GM12865 (cell line): Measurements from ENCODE around the gene PLEKHM2.

Experiments
- DNase-seq: peaks from one replicate; pipeline ENCODE4 v3.0.0; 2010; ENCODE audit warnings: low read depth
- H3K4me3 ChIP-seq: 2 replicates; pipeline ENCODE4 v1.5.1; 2011; ENCODE audit warnings: mild to moderate bottlenecking, low read depth, low read length, control low read depth
- CTCF ChIP-seq: IDR thresholded peaks from 2 replicates; pipeline ENCODE4 v1.5.1; 2011; ENCODE audit warnings: low read length, control low read depth, low read depth, inconsistent platforms; ENCODE audit not compliant: insufficient read depth; ENCODE audit errors: missing control alignments

PLEKHM2 gene

GRCh38 chr1:15728937-15729657 lies 45.0 kb downstream of the PLEKHM2 start:
- no peak overlapping the region for H3K4me3 ChIP-seq
- TF ChIP-seq CTCF = no peak
- DNase-seq = no peak

GRCh38 chr1:15730423-15730822 lies 46.3 kb downstream of the PLEKHM2 start:
- no peak for TF ChIP-seq CTCF
- H3K4me3 ChIP-seq = no peak overlapping the region
- DNase-seq = no peak

GRCh38 chr1:15730936-15731335 lies 46.8 kb downstream of the PLEKHM2 start:
- no peak overlapping the region for H3K4me3 ChIP-seq
- no peak for TF ChIP-seq CTCF
- DNase-seq = no peak

GRCh38 chr1:15731735-15732685 lies 47.9 kb downstream of the PLEKHM2 start:
- no peak for TF ChIP-seq CTCF
- no peak overlapping the region for H3K4me3 ChIP-seq
- no peak for DNase-seq

GRCh38 chr1:15732686-15733081 lies 48.6 kb downstream of the PLEKHM2 start:
- no peak overlapping the region for H3K4me3 ChIP-seq
- no peak for DNase-seq
- TF ChIP-seq CTCF = no peak

- no peak overlapping the region for H3K4me3 ChIP-seq
- no peak for DNase-seq
- no peak for TF ChIP-seq CTCF
Measured at GRCh38 chr1:15733218-15733725, 49.2 kb downstream of the PLEKHM2 start.
